Erythroblast (primary cell): ENCODE results near the gene FBXO10.

Experiments used
- GATA1 ChIP-seq: IDR thresholded peaks from 2 replicates; pipeline ENCODE4 v1.6.1; 2011; ENCODE audit warnings: low read depth, mild to moderate bottlenecking, control low read depth, low read length, moderate library complexity
- POLR2A ChIP-seq: IDR thresholded peaks from 2 replicates; pipeline ENCODE4 v1.6.1; 2011; ENCODE audit warnings: mild to moderate bottlenecking, low read length

- TF ChIP-seq POLR2A (no peak), GATA1 (no peak)
These were observed 41.7 kb upstream of the FBXO10 start for GRCh38 chr9:37617832-37618231.
